DND-41 (cell line): Measurements from ENCODE around the gene HES6.

Experiments used
- ATAC-seq: fragments of 200-7000 bp; cut with Tn5 transposase; 3 replicates; pipeline ENCODE4 v1.9.1; 2021; ENCODE audit warnings: low read depth; ENCODE audit not compliant: insufficient read depth
- DNase-seq: peaks from one replicate; pipeline ENCODE4 v3.0.0-alpha.2; 2020
- H2AFZ ChIP-seq: 2 replicates; pipeline ENCODE4 v1.6.0; 2012; ENCODE audit warnings: low read depth, low read length
- H3K27ac ChIP-seq: 2 replicates; pipeline ENCODE4 v1.5.1; 2012; ENCODE audit warnings: low read length, inconsistent platforms
- H3K27me3 ChIP-seq: fragments of 200-600 bp; sonication (generic); 2 replicates; pipeline ENCODE4 v1.6.0; 2012; ENCODE audit warnings: low read length, mild to moderate bottlenecking, inconsistent platforms; ENCODE audit not compliant: insufficient read depth, poor library complexity
- H3K36me3 ChIP-seq: 2 replicates; pipeline ENCODE4 v1.5.1; 2012; ENCODE audit warnings: low read length, inconsistent platforms; ENCODE audit not compliant: insufficient read depth
- H3K4me1 ChIP-seq: 2 replicates; pipeline ENCODE4 v1.5.1; 2012; ENCODE audit warnings: mild to moderate bottlenecking, low read length; ENCODE audit not compliant: insufficient read depth
- H3K4me2 ChIP-seq: 2 replicates; pipeline ENCODE4 v1.6.0; 2012; ENCODE audit warnings: mild to moderate bottlenecking, moderate library complexity, low read length, inconsistent platforms; ENCODE audit not compliant: insufficient read depth
- H3K4me3 ChIP-seq, 2 experiments: fragments of 200-600 bp in 1 of 2; shearing (Covaris generic) in 1 of 2; 2 replicates each; pipeline ENCODE4 v1.5.1; 2012 to 2016; ENCODE audit warnings: inconsistent platforms in 2 of 2, low read length in 2 of 2, mild to moderate bottlenecking in 2 of 2, low read depth in 1 of 2, moderate library complexity in 1 of 2
- H3K79me2 ChIP-seq: 2 replicates; pipeline ENCODE4 v1.6.0; 2012; ENCODE audit warnings: low read length, inconsistent platforms; ENCODE audit not compliant: insufficient read depth
- H3K9ac ChIP-seq: 2 replicates; pipeline ENCODE4 v1.6.0; 2012; ENCODE audit warnings: low read depth, mild to moderate bottlenecking, inconsistent platforms, low read length, moderate library complexity
- H3K9me3 ChIP-seq: 2 replicates; pipeline ENCODE4 v1.5.1; 2012; ENCODE audit warnings: low read length, moderate library complexity, mild to moderate bottlenecking, inconsistent platforms; ENCODE audit not compliant: insufficient read depth, severe bottlenecking
- H4K20me1 ChIP-seq: 2 replicates; pipeline ENCODE4 v1.6.0; 2012; ENCODE audit warnings: low read length; ENCODE audit not compliant: insufficient read depth
- CTCF ChIP-seq: IDR thresholded peaks from 2 replicates; pipeline ENCODE4 v1.5.1; 2012; ENCODE audit warnings: borderline replicate concordance, low read length, moderate library complexity, mild to moderate bottlenecking; ENCODE audit not compliant: poor library complexity, severe bottlenecking; ENCODE audit errors: extremely low read depth
- EZH2 ChIP-seq: IDR thresholded peaks from 3 replicates; pipeline ENCODE4 v1.6.1; 2012; ENCODE audit warnings: borderline replicate concordance, low read depth, mild to moderate bottlenecking, moderate library complexity, low read length, inconsistent platforms; ENCODE audit not compliant: severe bottlenecking

HES6 gene

DNA sequence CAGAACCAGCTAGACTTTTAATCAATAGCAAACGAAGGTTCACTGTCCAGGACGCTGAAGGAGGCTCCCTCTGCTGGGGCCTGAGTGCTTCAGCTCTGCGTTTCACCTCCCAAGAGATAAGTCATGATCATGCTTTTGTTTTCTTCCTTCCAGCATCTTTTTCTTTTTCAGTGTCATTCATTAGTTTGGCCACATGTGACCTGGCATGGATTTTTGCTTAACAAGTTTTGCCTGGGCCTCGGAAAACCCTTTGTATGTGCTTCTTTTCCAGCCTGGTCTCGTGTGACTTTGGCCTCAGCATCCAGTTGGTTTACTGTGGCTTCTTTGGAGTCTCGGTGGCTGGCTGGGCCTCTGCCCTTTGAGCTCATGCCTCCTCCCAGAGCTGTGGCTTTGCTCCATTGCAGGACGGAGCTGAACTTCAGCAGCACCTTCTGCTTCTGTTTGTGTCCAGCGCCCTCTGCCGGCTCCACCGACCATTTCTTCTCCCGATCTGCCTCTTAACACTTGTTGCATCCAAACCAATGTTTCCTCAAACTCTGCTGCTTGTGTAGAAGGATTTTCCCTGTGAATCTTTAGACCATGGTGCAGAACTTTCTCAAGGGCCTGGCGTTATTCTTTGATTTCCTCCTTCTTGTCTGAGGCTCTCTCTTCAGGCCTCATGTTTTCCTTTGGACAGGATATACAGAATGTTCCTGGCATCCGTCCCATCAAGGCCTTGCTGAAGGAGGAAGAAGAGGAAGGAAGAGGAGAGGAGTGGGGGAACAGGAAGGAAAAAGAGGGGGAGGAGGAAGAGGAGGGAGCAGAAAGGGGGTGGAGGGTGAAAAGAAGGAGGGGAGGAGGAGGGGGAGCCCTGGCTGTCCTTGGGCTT lies 23.6 kb upstream of the HES6 start:
- Histone ChIP-seq H3K27me3 (no peaks in the 10 kb centered on the region), H3K4me1 (no peaks in the 10 kb centered on the region), H3K4me3 (no peak overlapping the region), H3K9ac (no peak overlapping the region), H3K36me3 (peaks cover 82% of the 10 kb centered on the region), H3K79me2 (no peaks in the 10 kb centered on the region), H4K20me1 (no peaks in the 10 kb centered on the region), H2AFZ (no peak overlapping the region), H3K27ac (no peak overlapping the region), H3K4me2 (no peak overlapping the region), H3K9me3 (no peaks in the 10 kb centered on the region)
- no peak for TF ChIP-seq EZH2
- TF ChIP-seq CTCF = peak; percentile 72
- DNase-seq (peak; percentile 68), ATAC-seq (peak; percentile 74)

- Histone ChIP-seq H2AFZ (no peak overlapping the region), H3K9ac (no peak overlapping the region), H3K36me3 (peaks cover 82% of the 10 kb centered on the region), H4K20me1 (no peaks in the 10 kb centered on the region), H3K27me3 (no peaks in the 10 kb centered on the region), H3K4me2 (no peak overlapping the region), H3K4me1 (no peaks in the 10 kb centered on the region), H3K27ac (no peak overlapping the region), H3K4me3 (no peak overlapping the region), H3K9me3 (no peaks in the 10 kb centered on the region), H3K79me2 (no peaks in the 10 kb centered on the region)
- ATAC-seq (no peak), DNase-seq (no peak)
- TF ChIP-seq EZH2 (no peak), CTCF (no peak)
Measured at GRCh38 chr2:238262496-238263122, 22.8 kb upstream of the HES6 start.

DNA sequence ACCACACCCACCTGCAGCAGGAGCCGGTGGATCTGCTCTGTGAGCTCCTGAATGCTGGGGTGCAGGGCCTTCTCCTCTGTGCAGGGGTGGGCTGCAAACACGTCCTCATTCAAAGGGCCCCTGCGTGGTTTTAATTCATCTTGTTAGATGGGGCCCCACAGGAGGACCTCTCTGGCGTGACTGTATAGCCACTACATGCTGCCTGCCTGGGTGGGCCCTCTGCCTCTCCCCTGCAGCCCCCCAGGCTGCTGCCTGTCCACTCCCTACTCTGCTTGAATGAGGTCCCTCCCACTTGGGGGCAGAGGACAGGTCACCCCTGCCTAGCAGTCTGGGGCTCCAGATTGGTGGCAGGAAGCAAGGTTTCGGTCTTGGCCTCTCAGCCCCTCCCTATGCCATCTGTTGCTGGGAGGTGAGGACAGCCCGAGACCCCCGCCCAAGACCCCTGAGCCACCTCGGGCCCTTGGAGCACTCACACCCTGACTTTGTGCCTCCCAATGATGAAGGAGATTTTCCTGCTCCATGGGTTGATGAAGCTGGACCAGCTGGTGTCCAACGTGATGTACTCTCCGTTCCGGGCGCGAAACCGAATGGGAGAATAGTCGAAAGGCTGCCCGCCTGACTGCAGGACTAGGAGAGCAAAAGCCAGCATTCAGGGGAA lies 22.0 kb upstream of the HES6 start:
- ATAC-seq (no peak), DNase-seq (no peak)
- H3K9ac ChIP-seq = no peak overlapping the region
- no peaks in the 10 kb centered on the region for H3K9me3 ChIP-seq
- no peaks in the 10 kb centered on the region for H4K20me1 ChIP-seq
- no peak overlapping the region for H3K4me3 ChIP-seq
- no peak overlapping the region for H3K4me2 ChIP-seq
- H3K4me1 ChIP-seq = no peaks in the 10 kb centered on the region
- no peaks in the 10 kb centered on the region for H3K27me3 ChIP-seq
- TF ChIP-seq EZH2 (no peak), CTCF (no peak)
- no peak overlapping the region for H3K27ac ChIP-seq
- no peak overlapping the region for H2AFZ ChIP-seq
- peaks cover 79% of the 10 kb centered on the region for H3K36me3 ChIP-seq
- H3K79me2 ChIP-seq = no peaks in the 10 kb centered on the region
